Cardiac fibroblast (primary cell): ENCODE measurements around the gene SLIT3.
"Not testable (repeated sequence)": the region's sequence is repeated elsewhere in the genome, so short reads cannot be mapped to it uniquely, and the experiment has no call there.

ENCODE experiments used
- DNase-seq, 2 donors: peaks; one replicate each; pipeline versions ENCODE4 v3.0.0 to v3.0.0-alpha.2; 2010; ENCODE audit warnings: low read depth in 2 of 2
- H3K4me3 ChIP-seq, 2 donors: replicated peaks in 1 of 2; 1 replicate in 1 of 2; 2 replicates in 1 of 2; pipeline ENCODE4 v1.5.1; 2011; ENCODE audit warnings: low read depth in 2 of 2, low read length in 2 of 2, mild to moderate bottlenecking in 2 of 2, moderate library complexity in 1 of 2
- TF ChIP-seq, protein P1 (sequence below): IDR thresholded peaks from one replicate; pipeline ENCODE4 v1.5.1; 2011; ENCODE audit warnings: low read depth, mild to moderate bottlenecking, low read length, inconsistent platforms

SLIT3 gene

DNA sequence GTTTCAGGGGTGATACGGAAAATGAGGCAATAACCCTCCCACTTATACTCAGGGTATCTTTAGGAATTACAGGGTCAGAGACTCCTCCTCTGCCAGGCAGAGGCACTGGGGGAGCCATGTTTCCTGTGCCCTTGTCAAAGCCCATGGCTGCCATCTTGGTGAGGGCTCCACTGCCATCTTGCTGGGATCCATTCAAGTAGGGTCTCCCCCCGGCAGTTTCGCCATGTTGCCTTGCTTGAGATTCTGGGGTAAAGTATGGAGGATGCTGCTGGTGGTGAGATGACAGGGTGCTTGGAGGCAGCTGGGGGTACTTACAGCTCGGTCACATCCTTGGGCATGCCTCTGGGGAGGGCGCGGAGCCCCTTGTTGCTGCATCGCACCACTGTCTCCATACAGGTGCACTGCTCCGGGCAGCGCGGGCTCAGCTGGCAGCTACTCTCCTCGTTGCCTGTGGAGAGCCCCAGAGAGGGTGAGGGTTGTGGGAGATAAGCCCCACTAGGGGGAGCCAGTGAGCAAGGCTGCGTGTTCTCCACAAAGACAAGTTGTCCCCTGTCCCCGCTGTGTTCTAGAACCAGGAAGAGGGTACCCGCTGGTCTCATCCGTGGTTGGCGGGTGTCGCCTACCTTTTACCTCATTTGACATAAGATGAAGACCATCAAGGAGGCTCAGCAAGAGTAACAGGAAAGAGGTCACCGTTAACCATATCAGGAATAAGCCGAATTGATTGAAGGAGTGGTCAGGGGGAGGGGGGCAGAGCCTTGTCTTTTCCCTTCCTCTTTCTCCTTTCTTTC lies 552.8 kb downstream of the SLIT3 start:
- TF ChIP-seq, protein P1, sequence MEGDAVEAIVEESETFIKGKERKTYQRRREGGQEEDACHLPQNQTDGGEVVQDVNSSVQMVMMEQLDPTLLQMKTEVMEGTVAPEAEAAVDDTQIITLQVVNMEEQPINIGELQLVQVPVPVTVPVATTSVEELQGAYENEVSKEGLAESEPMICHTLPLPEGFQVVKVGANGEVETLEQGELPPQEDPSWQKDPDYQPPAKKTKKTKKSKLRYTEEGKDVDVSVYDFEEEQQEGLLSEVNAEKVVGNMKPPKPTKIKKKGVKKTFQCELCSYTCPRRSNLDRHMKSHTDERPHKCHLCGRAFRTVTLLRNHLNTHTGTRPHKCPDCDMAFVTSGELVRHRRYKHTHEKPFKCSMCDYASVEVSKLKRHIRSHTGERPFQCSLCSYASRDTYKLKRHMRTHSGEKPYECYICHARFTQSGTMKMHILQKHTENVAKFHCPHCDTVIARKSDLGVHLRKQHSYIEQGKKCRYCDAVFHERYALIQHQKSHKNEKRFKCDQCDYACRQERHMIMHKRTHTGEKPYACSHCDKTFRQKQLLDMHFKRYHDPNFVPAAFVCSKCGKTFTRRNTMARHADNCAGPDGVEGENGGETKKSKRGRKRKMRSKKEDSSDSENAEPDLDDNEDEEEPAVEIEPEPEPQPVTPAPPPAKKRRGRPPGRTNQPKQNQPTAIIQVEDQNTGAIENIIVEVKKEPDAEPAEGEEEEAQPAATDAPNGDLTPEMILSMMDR = peak; percentile 66
- peak; percentile 8 to 25 for DNase-seq
- H3K4me3 ChIP-seq = no peak overlapping the region

- TF ChIP-seq, protein P1 = no peak
- DNase-seq = no peak
- H3K4me3 ChIP-seq = no peak overlapping the region
These were observed 553.9 kb downstream of the SLIT3 start for GRCh38 chr5:168746893-168747640.

DNA sequence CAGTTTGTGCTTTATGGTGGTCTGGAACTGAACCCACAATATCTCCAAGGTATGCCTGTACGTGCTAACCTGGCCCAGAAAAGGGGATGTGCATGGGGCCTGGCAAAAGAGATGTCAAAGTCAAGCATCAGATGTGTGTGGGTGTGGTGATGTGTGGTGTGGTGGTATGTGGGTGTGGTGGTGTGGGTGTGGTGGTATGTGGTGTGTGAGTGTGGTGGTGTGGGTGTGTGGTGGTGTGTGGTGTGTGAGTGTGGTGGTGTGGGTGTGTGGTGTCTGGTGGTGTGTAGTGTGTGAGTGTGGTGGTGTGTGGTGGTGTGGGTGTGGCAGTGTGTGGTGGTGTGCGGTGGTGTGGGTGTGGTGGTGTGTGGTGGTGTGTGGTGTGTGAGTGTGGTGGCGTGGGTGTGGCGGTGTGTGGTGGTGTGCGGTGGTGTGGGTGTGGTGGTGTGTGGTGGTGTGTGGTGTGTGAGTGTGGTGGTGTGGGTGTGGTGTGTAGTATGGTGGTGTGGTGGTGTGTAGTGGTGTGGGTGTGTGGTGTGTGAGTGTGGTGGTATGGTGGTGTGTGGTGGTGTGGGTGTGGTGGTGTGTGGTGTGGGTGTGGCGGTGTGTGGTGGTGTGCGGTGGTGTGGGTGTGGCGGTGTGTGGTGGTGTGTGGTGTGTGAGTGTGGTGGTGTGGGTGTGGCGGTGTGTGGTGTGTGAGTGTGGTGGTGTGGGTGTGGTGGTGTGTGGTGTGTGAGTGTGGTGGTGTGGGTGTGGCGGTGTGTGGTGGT lies 554.6 kb downstream of the SLIT3 start:
- not testable (repeated sequence) for DNase-seq, H3K4me3 ChIP-seq

GRCh38 chr5:168743617-168744016 lies 557.3 kb downstream of the SLIT3 start:
- no peak overlapping the region for H3K4me3 ChIP-seq
- TF ChIP-seq, protein P1 = no peak
- no peak for DNase-seq

- not testable (repeated sequence) for DNase-seq, H3K4me3 ChIP-seq
These were observed 558.6 kb downstream of the SLIT3 start for GRCh38 chr5:168742311-168742710.

GRCh38 chr5:168740811-168741213 lies 560.1 kb downstream of the SLIT3 start:
- DNase-seq = no peak
- no peak overlapping the region for H3K4me3 ChIP-seq
- TF ChIP-seq, protein P1 = no peak

DNA sequence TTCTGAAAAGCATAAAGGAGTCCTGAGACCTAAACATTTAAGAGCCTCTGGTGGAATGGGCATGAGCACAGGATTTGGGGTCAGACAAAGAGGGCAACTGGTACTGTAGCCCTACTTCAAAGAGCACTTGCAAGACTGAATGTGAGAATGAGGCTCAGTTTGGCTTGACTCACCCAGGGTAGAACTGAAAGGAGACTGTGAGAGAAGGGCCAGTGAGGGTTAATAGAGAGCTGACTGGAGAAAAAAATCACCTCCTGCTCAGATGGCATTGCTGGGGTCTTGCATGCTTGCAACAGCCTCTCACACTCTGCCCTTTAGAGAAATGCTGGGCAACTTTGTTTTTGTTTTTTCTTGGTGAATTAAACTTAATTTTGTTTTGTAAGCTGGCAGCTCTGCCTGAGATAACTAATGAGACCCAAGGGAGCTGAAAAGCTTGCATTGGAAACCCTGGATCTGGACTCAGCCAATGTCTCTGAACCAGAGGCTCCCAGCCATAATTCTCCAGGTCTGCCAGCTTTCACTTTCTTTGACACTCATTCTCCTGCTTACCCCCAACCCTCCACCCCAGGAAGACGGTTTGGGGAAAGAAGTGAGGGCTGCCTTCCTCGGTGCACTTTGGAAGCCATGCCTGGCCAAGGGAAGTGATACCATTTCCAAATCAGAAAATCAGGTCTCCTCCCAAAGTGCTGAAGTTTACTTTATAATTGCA lies 560.7 kb downstream of the SLIT3 start:
- TF ChIP-seq, protein P1 = no peak
- no peak overlapping the region for H3K4me3 ChIP-seq
- DNase-seq = peak in 1 of 2 donors; percentile 10
